Measurements from ENCODE around the gene MYG1.
"Not testable (repeated sequence)": the region's sequence is repeated elsewhere in the genome, so short reads cannot be mapped to it uniquely, and the experiment has no call there.

Gene MYG1

GRCh38 chr12:53328043-53328435 lies 28.5 kb downstream of the MYG1 start:
- no peak for DNase-seq

- DNase-seq, result no peak
Measured at GRCh38 chr12:53330671-53331070, 31.2 kb downstream of the MYG1 start.

GRCh38 chr12:53332339-53332738 lies 32.8 kb downstream of the MYG1 start:
- not testable (repeated sequence) for DNase-seq

- DNase-seq, result no peak
Measured at GRCh38 chr12:53332744-53333143, 33.2 kb downstream of the MYG1 start.

- DNase-seq, result no peak
Measured at GRCh38 chr12:53333289-53333688, 33.8 kb downstream of the MYG1 start.

GRCh38 chr12:53333845-53334244 lies 34.4 kb downstream of the MYG1 start:
- DNase-seq, result no peak

GRCh38 chr12:53334822-53335221 lies 35.3 kb downstream of the MYG1 start:
- DNase-seq, result no peak

- DNase-seq, result no peak
Measured at GRCh38 chr12:53336181-53336681, 36.7 kb downstream of the MYG1 start, which contains the start of gene SP7. Gene SP7, minus strand, starts transcription at chr12:53336354. Its CDS starts 708 bp downstream, at chr12:53335646.

- DNase-seq, result no peak
Measured at GRCh38 chr12:53338017-53338416, 38.5 kb downstream of the MYG1 start.

GRCh38 chr12:53338916-53339315 lies 39.4 kb downstream of the MYG1 start:
- no peak for DNase-seq

- no peak for DNase-seq
Measured at GRCh38 chr12:53340398-53340797, 40.9 kb downstream of the MYG1 start.

GRCh38 chr12:53343449-53343848 lies 44.0 kb downstream of the MYG1 start:
- DNase-seq, result no peak

GRCh38 chr12:53343969-53344368 lies 44.5 kb downstream of the MYG1 start:
- DNase-seq, result no peak

GRCh38 chr12:53344487-53344823 lies 45.0 kb downstream of the MYG1 start:
- DNase-seq, result no peak

- DNase-seq, result peak; percentile 82 to 91
Measured at GRCh38 chr12:53344824-53345485, 45.5 kb downstream of the MYG1 start.

GRCh38 chr12:53345486-53346188 lies 46.1 kb downstream of the MYG1 start:
- no peak for DNase-seq

GRCh38 chr12:53346491-53346890 lies 47.0 kb downstream of the MYG1 start:
- no peak for DNase-seq

- no peak for DNase-seq
Measured at GRCh38 chr12:53347905-53348304, 48.4 kb downstream of the MYG1 start.

GRCh38 chr12:53352331-53353256 lies 53.1 kb downstream of the MYG1 start:
- peak; percentile 79 to 83 for DNase-seq

- no peak for DNase-seq
Measured at GRCh38 chr12:53353257-53353655, 53.8 kb downstream of the MYG1 start.

GRCh38 chr12:53355121-53355520 lies 55.6 kb downstream of the MYG1 start:
- no peak for DNase-seq

All from hippocampal formation (tissue), 2 donors.